ENCODE results near the gene UBL4A. TPM values are rescaled to one million over a fixed set of nuclear protein-coding genes. Genes with fewer than 3 reads are reported as not detected.

The UBL4A gene
- total and polyA plus RNA-seq, 2 experiments from 2014 or later, result 53.4 to 65.2 TPM

DNA sequence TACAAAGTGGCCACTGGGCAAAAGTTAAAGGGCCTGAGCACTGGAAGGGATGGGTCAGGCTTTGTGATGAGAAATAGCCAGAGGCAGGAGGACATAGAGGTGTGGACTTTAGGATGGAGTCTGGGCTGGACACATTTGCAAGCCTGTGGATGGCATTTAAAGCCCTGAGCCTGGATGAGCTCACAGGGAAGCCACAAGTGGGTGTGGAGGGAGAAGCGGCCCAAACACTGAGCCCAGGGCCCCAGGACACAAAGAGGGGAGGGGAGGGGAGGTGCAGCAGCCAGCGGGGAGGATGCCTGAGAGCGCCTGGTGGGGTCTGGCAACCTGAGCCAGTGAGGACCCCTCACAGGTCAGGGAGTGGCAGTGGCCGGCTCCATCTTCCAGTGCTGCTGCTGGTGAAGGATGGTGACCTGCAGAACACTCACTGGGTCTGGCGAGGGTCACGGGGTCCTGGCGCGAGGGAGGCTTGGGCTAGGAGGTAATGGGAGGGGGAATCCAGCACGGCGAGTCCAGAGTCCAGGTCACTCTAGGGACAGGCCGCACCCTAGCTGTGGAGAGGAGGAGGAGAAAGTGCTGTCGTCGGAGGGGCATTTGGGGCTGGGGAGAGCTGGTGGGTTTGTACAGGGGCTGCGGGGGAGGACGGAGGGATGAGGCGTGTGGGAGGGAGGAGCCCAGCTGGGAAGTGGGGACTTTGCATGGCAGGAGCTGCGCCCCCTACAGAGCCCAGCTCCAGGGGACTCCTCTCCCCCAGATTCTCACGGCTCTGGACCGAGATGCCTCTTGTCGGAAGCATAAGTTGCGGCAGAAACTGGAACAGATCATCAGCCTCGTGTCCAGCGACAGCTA lies 14.4 kb downstream of the UBL4A start:
- no peak for DNase-seq (ENCODE audit: low read depth in 1 of 2, low spot score in 1 of 2)
- H3K27ac ChIP-seq, result no peak overlapping the region

DNA sequence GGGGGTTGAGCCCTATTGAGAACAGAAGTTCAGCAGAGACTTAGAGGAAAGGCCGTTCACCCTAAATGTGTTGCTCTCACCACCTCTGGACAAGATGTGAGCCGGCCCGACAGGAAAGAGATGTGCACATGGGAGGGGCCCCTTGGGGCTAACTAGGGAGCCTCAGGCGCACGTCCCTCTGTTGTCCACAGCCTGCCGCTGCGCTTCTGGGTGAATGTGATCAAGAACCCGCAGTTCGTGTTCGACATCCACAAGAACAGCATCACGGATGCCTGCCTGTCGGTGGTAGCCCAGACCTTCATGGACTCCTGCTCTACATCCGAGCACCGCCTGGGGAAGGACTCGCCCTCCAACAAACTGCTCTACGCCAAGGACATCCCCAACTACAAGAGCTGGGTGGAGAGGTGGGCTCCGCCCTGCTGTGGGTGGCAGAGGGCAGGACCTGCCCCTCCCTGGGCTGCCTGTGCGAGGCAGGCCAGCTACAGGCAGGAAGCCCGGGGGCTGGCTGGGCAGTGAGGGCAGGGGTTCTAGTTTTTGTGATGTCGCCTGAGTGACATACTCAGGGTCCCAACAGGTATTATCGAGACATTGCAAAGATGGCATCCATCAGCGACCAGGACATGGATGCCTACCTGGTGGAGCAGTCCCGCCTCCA lies 15.4 kb downstream of the UBL4A start:
- TF ChIP-seq, protein P1, sequence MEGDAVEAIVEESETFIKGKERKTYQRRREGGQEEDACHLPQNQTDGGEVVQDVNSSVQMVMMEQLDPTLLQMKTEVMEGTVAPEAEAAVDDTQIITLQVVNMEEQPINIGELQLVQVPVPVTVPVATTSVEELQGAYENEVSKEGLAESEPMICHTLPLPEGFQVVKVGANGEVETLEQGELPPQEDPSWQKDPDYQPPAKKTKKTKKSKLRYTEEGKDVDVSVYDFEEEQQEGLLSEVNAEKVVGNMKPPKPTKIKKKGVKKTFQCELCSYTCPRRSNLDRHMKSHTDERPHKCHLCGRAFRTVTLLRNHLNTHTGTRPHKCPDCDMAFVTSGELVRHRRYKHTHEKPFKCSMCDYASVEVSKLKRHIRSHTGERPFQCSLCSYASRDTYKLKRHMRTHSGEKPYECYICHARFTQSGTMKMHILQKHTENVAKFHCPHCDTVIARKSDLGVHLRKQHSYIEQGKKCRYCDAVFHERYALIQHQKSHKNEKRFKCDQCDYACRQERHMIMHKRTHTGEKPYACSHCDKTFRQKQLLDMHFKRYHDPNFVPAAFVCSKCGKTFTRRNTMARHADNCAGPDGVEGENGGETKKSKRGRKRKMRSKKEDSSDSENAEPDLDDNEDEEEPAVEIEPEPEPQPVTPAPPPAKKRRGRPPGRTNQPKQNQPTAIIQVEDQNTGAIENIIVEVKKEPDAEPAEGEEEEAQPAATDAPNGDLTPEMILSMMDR (IDR thresholded peaks at IDR 0.05; ENCODE audit: low read depth, low read length), result no peak
- Histone ChIP-seq H3K36me3 (no peaks in the 10 kb centered on the region), H3K27me3 (no peaks in the 10 kb centered on the region), H3K4me1 (ENCODE audit: low read depth) (no peaks in the 10 kb centered on the region), H3K27ac (no peak overlapping the region), H3K9me3 (ENCODE audit: low read depth) (no peaks in the 10 kb centered on the region), H3K4me3 (no peak overlapping the region)
- DNase-seq (ENCODE audit: low read depth in 1 of 2, low spot score in 1 of 2), result no peak

More for the DNA sequence above, 14.4 kb downstream of the UBL4A start:
- TF ChIP-seq, protein P1 (IDR thresholded peaks at IDR 0.05; ENCODE audit: low read depth, low read length), result no peak
- Histone ChIP-seq H3K27me3 (no peaks in the 10 kb centered on the region), H3K9me3 (ENCODE audit: low read depth) (no peaks in the 10 kb centered on the region), H3K4me3 (no peak overlapping the region), H3K36me3 (no peaks in the 10 kb centered on the region), H3K4me1 (ENCODE audit: low read depth) (no peaks in the 10 kb centered on the region)

DNA sequence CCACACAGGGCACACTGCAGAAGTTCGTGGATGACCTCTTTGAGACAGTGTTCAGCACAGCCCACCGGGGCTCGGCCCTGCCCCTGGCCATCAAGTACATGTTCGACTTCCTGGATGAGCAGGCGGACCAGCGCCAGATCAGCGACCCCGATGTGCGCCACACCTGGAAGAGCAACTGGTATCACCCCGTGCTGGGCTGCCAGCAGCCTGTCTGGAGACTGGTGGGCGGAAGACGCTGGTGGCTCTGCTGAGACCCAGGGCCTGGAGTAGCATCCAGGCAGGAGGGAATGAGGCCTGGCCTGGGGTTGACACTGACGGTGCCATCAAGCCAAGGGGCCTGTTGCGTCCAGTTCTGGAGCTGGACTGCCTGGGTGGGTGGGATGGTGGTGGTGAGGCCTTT lies 16.0 kb downstream of the UBL4A start:
- H3K4me3 ChIP-seq, result no peak overlapping the region
- no peaks in the 10 kb centered on the region for H3K4me1 ChIP-seq (ENCODE audit: low read depth)
- no peak for DNase-seq (ENCODE audit: low read depth in 1 of 2, low spot score in 1 of 2)
- TF ChIP-seq, protein P1 (IDR thresholded peaks at IDR 0.05; ENCODE audit: low read depth, low read length), result no peak
- H3K27ac ChIP-seq, result no peak overlapping the region
- no peaks in the 10 kb centered on the region for H3K27me3 ChIP-seq
- H3K36me3 ChIP-seq, result no peaks in the 10 kb centered on the region
- H3K9me3 ChIP-seq (ENCODE audit: low read depth), result no peaks in the 10 kb centered on the region

DNA sequence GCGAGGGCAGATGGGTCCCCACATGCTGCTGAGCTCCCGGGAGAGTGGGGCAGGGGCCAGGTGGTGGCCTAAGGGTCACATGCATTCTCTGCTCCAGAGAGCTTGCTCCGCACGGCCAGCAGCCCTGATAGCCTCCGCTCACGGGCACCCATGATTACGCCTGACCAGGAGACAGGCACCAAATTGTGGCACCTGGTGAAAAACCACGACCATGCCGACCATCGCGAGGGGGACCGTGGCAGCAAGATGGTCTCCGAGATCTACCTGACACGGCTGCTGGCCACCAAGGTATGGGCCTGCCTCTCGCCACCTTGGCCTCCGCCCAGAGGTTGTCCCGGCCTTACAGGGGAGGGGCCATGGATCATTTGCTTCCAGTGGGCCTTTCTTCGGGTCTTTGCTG lies 16.5 kb downstream of the UBL4A start:
- Histone ChIP-seq H3K27me3 (no peaks in the 10 kb centered on the region), H3K27ac (no peak overlapping the region), H3K36me3 (no peaks in the 10 kb centered on the region), H3K9me3 (ENCODE audit: low read depth) (no peaks in the 10 kb centered on the region), H3K4me1 (ENCODE audit: low read depth) (no peaks in the 10 kb centered on the region), H3K4me3 (no peak overlapping the region)
- TF ChIP-seq, protein P1 (IDR thresholded peaks at IDR 0.05; ENCODE audit: low read depth, low read length), result no peak
- no peak for DNase-seq (ENCODE audit: low read depth in 1 of 2, low spot score in 1 of 2)

DNA sequence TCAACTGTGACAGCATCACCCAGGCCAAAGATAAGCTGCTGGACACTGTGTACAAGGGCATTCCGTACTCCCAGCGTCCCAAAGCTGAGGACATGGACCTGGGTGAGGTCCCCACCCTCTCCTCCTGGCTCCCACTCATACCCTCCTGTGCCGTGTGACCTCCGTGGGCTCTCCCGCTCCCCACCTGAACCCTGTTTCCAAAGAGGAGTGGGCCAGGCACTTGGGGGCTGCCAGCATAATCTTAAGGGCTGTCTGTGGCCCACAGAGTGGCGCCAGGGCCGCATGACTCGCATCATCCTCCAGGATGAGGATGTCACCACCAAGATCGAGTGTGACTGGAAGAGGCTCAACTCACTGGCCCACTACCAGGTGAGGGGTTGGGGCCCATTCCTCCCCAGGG lies 17.3 kb downstream of the UBL4A start:
- H3K36me3 ChIP-seq, result no peaks in the 10 kb centered on the region

More for the DNA sequence above, 17.3 kb downstream of the UBL4A start:
- H3K4me1 ChIP-seq (ENCODE audit: low read depth), result no peaks in the 10 kb centered on the region
- DNase-seq (ENCODE audit: low read depth in 1 of 2, low spot score in 1 of 2), result no peak
- H3K4me3 ChIP-seq, result no peak overlapping the region
- no peaks in the 10 kb centered on the region for H3K27me3 ChIP-seq
- no peak overlapping the region for H3K27ac ChIP-seq
- TF ChIP-seq, protein P1 (IDR thresholded peaks at IDR 0.05; ENCODE audit: low read depth, low read length), result no peak
- no peaks in the 10 kb centered on the region for H3K9me3 ChIP-seq (ENCODE audit: low read depth)
